Suprapubic skin (tissue), 4 donors: ENCODE data around the gene RALGPS2.

Experiments used
- POLR2A ChIP-seq, 2 donors: fragments of 450-650 bp; IDR thresholded peaks; one replicate each; pipeline ENCODE4 v1.6.1; 2017; ENCODE audit warnings: antibody characterized with exemption in 2 of 2, mild to moderate bottlenecking in 2 of 2, moderate library complexity in 2 of 2
- POLR2AphosphoS5 ChIP-seq, 3 donors: sonication (generic); formaldehyde crosslinking; IDR thresholded peaks; one replicate each; pipeline ENCODE4 v1.6.1; 2017; ENCODE audit warnings: antibody characterized with exemption in 3 of 3
- TF ChIP-seq, protein P1 (sequence below), 2 donors: fragments of 200-600 bp in 1 of 2; fragments of 450-650 bp in 1 of 2; sonication (generic) in 1 of 2; IDR thresholded peaks; one replicate each; pipeline ENCODE4 v1.5.1; 2016 to 2019; ENCODE audit warnings: antibody characterized with exemption in 2 of 2, mild to moderate bottlenecking in 1 of 2, moderate library complexity in 1 of 2

DNA sequence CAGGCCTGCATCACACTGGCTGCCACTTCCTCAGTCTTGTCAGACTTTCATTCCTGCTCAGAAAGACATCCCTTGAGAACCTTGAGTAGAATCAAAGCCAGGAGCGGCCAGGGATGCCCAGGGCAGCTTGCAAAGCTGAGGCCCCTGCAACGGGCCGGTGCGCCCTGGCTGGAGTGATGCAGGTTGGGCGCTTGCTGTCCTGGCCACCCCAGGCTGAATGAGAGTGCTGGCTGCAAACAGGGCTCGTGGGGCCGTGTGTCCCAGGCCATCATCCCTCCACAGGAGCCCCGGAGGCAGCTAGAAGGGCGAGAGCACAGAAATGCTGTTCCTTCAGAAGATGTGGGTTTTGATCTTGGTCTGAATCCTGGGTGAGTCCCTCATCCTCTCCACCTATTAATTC, 233.4 kb downstream of the RALGPS2 start:
- TF ChIP-seq POLR2AphosphoS5 (IDR thresholded peaks at IDR 0.05) (no peak), POLR2A (IDR thresholded peaks at IDR 0.05) (no peak)
- TF ChIP-seq, protein P1, sequence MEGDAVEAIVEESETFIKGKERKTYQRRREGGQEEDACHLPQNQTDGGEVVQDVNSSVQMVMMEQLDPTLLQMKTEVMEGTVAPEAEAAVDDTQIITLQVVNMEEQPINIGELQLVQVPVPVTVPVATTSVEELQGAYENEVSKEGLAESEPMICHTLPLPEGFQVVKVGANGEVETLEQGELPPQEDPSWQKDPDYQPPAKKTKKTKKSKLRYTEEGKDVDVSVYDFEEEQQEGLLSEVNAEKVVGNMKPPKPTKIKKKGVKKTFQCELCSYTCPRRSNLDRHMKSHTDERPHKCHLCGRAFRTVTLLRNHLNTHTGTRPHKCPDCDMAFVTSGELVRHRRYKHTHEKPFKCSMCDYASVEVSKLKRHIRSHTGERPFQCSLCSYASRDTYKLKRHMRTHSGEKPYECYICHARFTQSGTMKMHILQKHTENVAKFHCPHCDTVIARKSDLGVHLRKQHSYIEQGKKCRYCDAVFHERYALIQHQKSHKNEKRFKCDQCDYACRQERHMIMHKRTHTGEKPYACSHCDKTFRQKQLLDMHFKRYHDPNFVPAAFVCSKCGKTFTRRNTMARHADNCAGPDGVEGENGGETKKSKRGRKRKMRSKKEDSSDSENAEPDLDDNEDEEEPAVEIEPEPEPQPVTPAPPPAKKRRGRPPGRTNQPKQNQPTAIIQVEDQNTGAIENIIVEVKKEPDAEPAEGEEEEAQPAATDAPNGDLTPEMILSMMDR (IDR thresholded peaks at IDR 0.05), result no peak
